ENCODE data around the gene OR2T29. TPM values are rescaled to one million over a fixed set of nuclear protein-coding genes. Genes with fewer than 3 reads are reported as not detected.
"Not testable (repeated sequence)": the region's sequence is repeated elsewhere in the genome, so short reads cannot be mapped to it uniquely, and the experiment has no call there.

Gene OR2T29
- total RNA-seq (2013; cell fraction: nucleolus; rRNA removed), result 238 and 279 TPM in 2 replicates
- total RNA-seq (2014; rRNA removed) (3.5 and 9.4 TPM in 2 replicates), total RNA-seq (2014; rRNA removed; fragmentation: Illumina TruSeq; extraction: Trizol) (4.2 and 5.4 TPM in 2 replicates), total RNA-seq (2021) (3.4 and 4.6 TPM in 2 replicates), polyA plus RNA-seq (2011; rRNA removed) (5.8 and 10.2 TPM in 2 replicates), polyA plus RNA-seq (2014; fragmentation: Illumina TruSeq; extraction: Trizol) (0.49 and 1.5 TPM in 2 replicates), polyA plus RNA-seq (2014; fragmentation: Nextera tagmentation; extraction: Ambion mirVana) (1 to 10 TPM in 1 of 2 experiments, under 1 TPM in 1; 0.49 to 1.3 TPM), polyA plus RNA-seq (2014; rRNA removed) (0.22 and 1.0 TPM in 2 replicates), polyA plus RNA-seq (2016; fragmentation: Nextera tagmentation; extraction: Ambion mirVana) (1 to 10 TPM; 1.2 to 1.3 TPM), polyA minus RNA-seq (2011; rRNA and poly(A)+ RNA removed) (405 and 569 TPM in 2 replicates), Bru-seq, nascent RNA (percentile 60 among the genes with signal in this experiment), BruChase-seq, experiment 1, labeled RNA remaining after a 6-hour chase (percentile 60 among the genes with signal in this experiment), BruChase-seq, experiment 2, labeled RNA remaining after a 2-hour chase (percentile 61 among the genes with signal in this experiment)
- 2.1 TPM for polyA plus RNA-seq (2011; ENCODE audit: low read depth)
- polyA plus RNA-seq (2011; cell fraction: cytosol; rRNA removed), result 9.1 and 9.2 TPM in 2 replicates
- polyA plus RNA-seq (2011; cell fraction: nucleus; rRNA removed), result 49.2 and 57.4 TPM in 2 replicates
- polyA plus RNA-seq (2012), result 0.86 and 1.8 TPM in 2 replicates
- polyA minus RNA-seq (2011; cell fraction: cytosol; rRNA and poly(A)+ RNA removed), result 6.9 and 8.1 TPM in 2 replicates
- 356 and 647 TPM in 2 replicates for polyA minus RNA-seq (2011; cell fraction: nucleus; rRNA and poly(A)+ RNA removed)
- long read RNA-seq, experiment 1, result 0 reads
- long read RNA-seq, experiment 2, partial matches to known transcripts, result 0 of 1 reads
- long read RNA-seq, experiment 2, other reads (novel, unspliced or antisense), result 1 of 1 reads

GRCh38 chr1:248562672-248563071 is at the start of gene OR2T29:
Gene OR2T29, minus strand, starts transcription at chr1:248562772. Its CDS starts 3,281 bp downstream, at chr1:248559491.
- H3K79me2 ChIP-seq (ENCODE audit: control insufficient read depth, insufficient read depth, low read length); intact Hi-C loops (cut with micrococcal nuclease; ENCODE audit: unreplicated experiment); BruUV-seq (replicated peaks); H4K20me1 ChIP-seq (ENCODE audit: control insufficient read depth, insufficient read depth); H3K9ac ChIP-seq (ENCODE audit: control insufficient read depth, insufficient read depth, low read length); POLR2A ChIA-PET; H3K9me3 ChIP-seq (replicated peaks; ENCODE audit: control insufficient read depth, insufficient read depth, low read length); CTCF ChIA-PET; H3K4me1 ChIP-seq (ENCODE audit: control insufficient read depth, insufficient read depth, low read length); FAIRE-seq; DNase-seq (ENCODE audit: low read depth, low spot score); H3K4me2 ChIP-seq (ENCODE audit: control insufficient read depth, insufficient read depth); H3K36me3 ChIP-seq (ENCODE audit: control insufficient read depth in 2 of 2, insufficient read depth in 2 of 2, low read length in 1 of 2); SMC1A ChIA-PET (ENCODE audit: uncharacterized antibody, unreplicated experiment); RAD21 ChIA-PET (ENCODE audit: unreplicated experiment); H2AFZ ChIP-seq (ENCODE audit: control insufficient read depth, low read depth, low read length); H3K27me3 ChIP-seq (replicated peaks in 1 of 2; ENCODE audit: control insufficient read depth in 2 of 2, insufficient read depth in 2 of 2, low read length in 1 of 2); H3K27ac ChIP-seq (ENCODE audit: control insufficient read depth, insufficient read depth); H3K4me3 ChIP-seq; in situ Hi-C loops (cut with MboI); ATAC-seq: not testable (repeated sequence)
- WGBS (ENCODE audit: insufficient coverage, insufficient replicate concordance, low lambda C conversion rate, missing lambda C conversion rate), result no CpG with 5 or more reads among the region's 3 CpGs

- no peaks in the 10 kb centered on the region for H3K36me3 ChIP-seq (ENCODE audit: control insufficient read depth in 2 of 2, insufficient read depth in 2 of 2, low read length in 1 of 2)
- in situ Hi-C loops (cut with MboI), result no loop called here
- no CpG with 5 or more reads among the region's 4 CpGs for WGBS (ENCODE audit: insufficient coverage, insufficient replicate concordance, low lambda C conversion rate, missing lambda C conversion rate)
- CTCF ChIA-PET, result no interaction called here
- DNase-seq (ENCODE audit: low read depth, low spot score) (no peak), FAIRE-seq (no peak), ATAC-seq (no peak)
- no peaks in the 10 kb centered on the region for H4K20me1 ChIP-seq (ENCODE audit: control insufficient read depth, insufficient read depth)
- intact Hi-C loops (cut with micrococcal nuclease; ENCODE audit: unreplicated experiment), result no loop called here
- H3K9me3 ChIP-seq (replicated peaks; ENCODE audit: control insufficient read depth, insufficient read depth, low read length), result no peaks in the 10 kb centered on the region
- SMC1A ChIA-PET (ENCODE audit: uncharacterized antibody, unreplicated experiment), result no interaction called here
- POLR2A ChIA-PET, result no interaction called here
- H3K4me3 ChIP-seq, result no peak overlapping the region
- H3K79me2 ChIP-seq (ENCODE audit: control insufficient read depth, insufficient read depth, low read length), result no peaks in the 10 kb centered on the region
- RAD21 ChIA-PET (ENCODE audit: unreplicated experiment), result no interaction called here
- TF ChIP-seq SMAD1 (IDR thresholded peaks at IDR 0.05; ENCODE audit: low read depth, partially characterized antibody), result no peak
- TF ChIP-seq KDM1A (IDR thresholded peaks at IDR 0.05; ENCODE audit: borderline replicate concordance), result no peak
- TF ChIP-seq USF2 (IDR thresholded peaks at IDR 0.05; ENCODE audit: borderline replicate concordance, low read depth, low read length), result no peak
- no peak for TF ChIP-seq SREBF2 (IDR thresholded peaks at IDR 0.05; ENCODE audit: low read length)
- no peak for TF ChIP-seq GATAD2B (conservative IDR thresholded peaks at IDR 0.05; ENCODE audit: low read depth)
- no peak for TF ChIP-seq TCF12 (IDR thresholded peaks at IDR 0.05; ENCODE audit: low read depth, low read length)
- TF ChIP-seq CBFB (IDR thresholded peaks at IDR 0.05; ENCODE audit: low read depth), result no peak
- TF ChIP-seq PML (IDR thresholded peaks at IDR 0.05; ENCODE audit: low read length), result no peak
- TF ChIP-seq MXI1 (IDR thresholded peaks at IDR 0.05; ENCODE audit: low read depth, low read length), result no peak
- TF ChIP-seq NR2C1 (IDR thresholded peaks at IDR 0.05), result no peak
- TF ChIP-seq ZBTB33 (IDR thresholded peaks at IDR 0.05), result no peak
- TF ChIP-seq MEF2B (IDR thresholded peaks at IDR 0.05; ENCODE audit: partially characterized antibody, poor library complexity, severe bottlenecking), result no peak
- no peak overlapping the region for H3K27ac ChIP-seq (ENCODE audit: control insufficient read depth, insufficient read depth)
- H3K4me2 ChIP-seq (ENCODE audit: control insufficient read depth, insufficient read depth), result no peak overlapping the region
- H2AFZ ChIP-seq (ENCODE audit: control insufficient read depth, low read depth, low read length), result no peak overlapping the region
- BruUV-seq (replicated peaks), result no TSS peak
- no peaks in the 10 kb centered on the region for H3K4me1 ChIP-seq (ENCODE audit: control insufficient read depth, insufficient read depth, low read length)
- no peak overlapping the region for H3K9ac ChIP-seq (ENCODE audit: control insufficient read depth, insufficient read depth, low read length)
- H3K27me3 ChIP-seq (replicated peaks in 1 of 2; ENCODE audit: control insufficient read depth in 2 of 2, insufficient read depth in 2 of 2, low read length in 1 of 2), result no peaks in the 10 kb centered on the region
Measured at GRCh38 chr1:248611883-248612414, 49.4 kb upstream of the OR2T29 start.
